Breast epithelium (tissue), 4 donors: ENCODE data around the gene ITGB2. TPM values are rescaled to one million over a fixed set of nuclear protein-coding genes. Genes with fewer than 3 reads are reported as not detected.
A peak's percentile ranks its signal among the peaks of the same experiment; 100 is the strongest.

ENCODE experiments used
- DNase-seq, 2 donors: peaks; one replicate each; pipeline ENCODE4 v3.0.0-alpha.2; 2019; ENCODE audit warnings: low spot score in 2 of 2
- H3K27ac ChIP-seq, 2 donors: fragments of 200-600 bp; sonication (generic) in 1 of 2; one replicate each; pipeline ENCODE4 v1.5.1; 2016 to 2019; ENCODE audit warnings: mild to moderate bottlenecking in 1 of 2
- H3K27me3 ChIP-seq, 2 donors: fragments of 200-600 bp; sonication (generic) in 1 of 2; one replicate each; pipeline versions ENCODE4 v1.5.1 to v1.6.0; 2017 to 2019; ENCODE audit warnings: control low read depth in 1 of 2, mild to moderate bottlenecking in 1 of 2
- H3K36me3 ChIP-seq: fragments of 200-600 bp; one replicate; pipeline ENCODE4 v1.5.1; 2019
- H3K4me1 ChIP-seq, 2 donors: fragments of 200-600 bp; sonication (generic); one replicate each; pipeline ENCODE4 v1.5.1; 2016 to 2019; ENCODE audit warnings: control low read depth in 1 of 2
- H3K4me3 ChIP-seq, 3 donors: fragments of 200-600 bp; sonication (generic); 1 replicate in 2 of 3; 2 replicates in 1 of 3; pipeline ENCODE4 v1.5.1; 2016 to 2019; ENCODE audit warnings: mild to moderate bottlenecking in 3 of 3, moderate library complexity in 2 of 3
- H3K9me3 ChIP-seq, 2 donors: fragments of 200-600 bp; sonication (generic) in 1 of 2; one replicate each; pipeline ENCODE4 v1.5.1; 2016 to 2019; ENCODE audit warnings: control low read depth in 1 of 2
- POLR2A ChIP-seq: fragments of 450-650 bp; IDR thresholded peaks from one replicate; pipeline ENCODE4 v1.6.1; 2016; ENCODE audit warnings: antibody characterized with exemption, mild to moderate bottlenecking, moderate library complexity
- POLR2AphosphoS5 ChIP-seq, 3 donors: sonication (generic); formaldehyde crosslinking; IDR thresholded peaks; one replicate each; pipeline ENCODE4 v1.6.1; 2017; ENCODE audit warnings: antibody characterized with exemption in 3 of 3
- intact Hi-C: fragments of 100-400 bp; cut with DNase I; formaldehyde crosslinking; loops from one replicate; pipeline ENCODE4 v1.15.1; 2023; ENCODE audit warnings: low total_unique reads
- total RNA-seq, 3 donors: library from RNA; depleted of rRNA; stranded (reverse); fragments of >200 nt; gene quantifications; one replicate each; pipeline ENCODE4 v1.1.0, GENCODE V29; 2016
- TF ChIP-seq, protein P1 (sequence below), 3 donors: fragments of 450-650 bp; IDR thresholded peaks; one replicate each; pipeline ENCODE4 v1.5.1; 2016 to 2017; ENCODE audit warnings: antibody characterized with exemption in 3 of 3, mild to moderate bottlenecking in 3 of 3, moderate library complexity in 3 of 3

ITGB2 gene
- total RNA-seq, 3 donors from 2014 or later: 19.7 to 242 (median 92.8) TPM

- TF ChIP-seq, protein P1, sequence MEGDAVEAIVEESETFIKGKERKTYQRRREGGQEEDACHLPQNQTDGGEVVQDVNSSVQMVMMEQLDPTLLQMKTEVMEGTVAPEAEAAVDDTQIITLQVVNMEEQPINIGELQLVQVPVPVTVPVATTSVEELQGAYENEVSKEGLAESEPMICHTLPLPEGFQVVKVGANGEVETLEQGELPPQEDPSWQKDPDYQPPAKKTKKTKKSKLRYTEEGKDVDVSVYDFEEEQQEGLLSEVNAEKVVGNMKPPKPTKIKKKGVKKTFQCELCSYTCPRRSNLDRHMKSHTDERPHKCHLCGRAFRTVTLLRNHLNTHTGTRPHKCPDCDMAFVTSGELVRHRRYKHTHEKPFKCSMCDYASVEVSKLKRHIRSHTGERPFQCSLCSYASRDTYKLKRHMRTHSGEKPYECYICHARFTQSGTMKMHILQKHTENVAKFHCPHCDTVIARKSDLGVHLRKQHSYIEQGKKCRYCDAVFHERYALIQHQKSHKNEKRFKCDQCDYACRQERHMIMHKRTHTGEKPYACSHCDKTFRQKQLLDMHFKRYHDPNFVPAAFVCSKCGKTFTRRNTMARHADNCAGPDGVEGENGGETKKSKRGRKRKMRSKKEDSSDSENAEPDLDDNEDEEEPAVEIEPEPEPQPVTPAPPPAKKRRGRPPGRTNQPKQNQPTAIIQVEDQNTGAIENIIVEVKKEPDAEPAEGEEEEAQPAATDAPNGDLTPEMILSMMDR (IDR thresholded peaks at IDR 0.05): no peak
- TF ChIP-seq POLR2A: no peak
- TF ChIP-seq POLR2AphosphoS5 (IDR thresholded peaks at IDR 0.05): no peak
- H3K36me3 ChIP-seq: no peaks in the 10 kb centered on the region
- H3K9me3 ChIP-seq: no peaks in the 10 kb centered on the region
- H3K27me3 ChIP-seq: no peaks in the 10 kb centered on the region
- no peak overlapping the region for H3K27ac ChIP-seq
- no peak overlapping the region for H3K4me3 ChIP-seq
- intact Hi-C loops: no loop called here
- H3K4me1 ChIP-seq: peaks cover 2 to 10% of the 10 kb centered on the region in 2 donors
- DNase-seq: no peak
Measured at GRCh38 chr21:44921928-44922327, 1.2 kb upstream of the ITGB2 start.

- no peaks in the 10 kb centered on the region for H3K27me3 ChIP-seq
- H3K36me3 ChIP-seq: no peaks in the 10 kb centered on the region
- H3K4me3 ChIP-seq: peak overlapping the region; percentile 40 to 52 (median 46)
- no peaks in the 10 kb centered on the region for H3K9me3 ChIP-seq
- TF ChIP-seq, protein P1 (IDR thresholded peaks at IDR 0.05): no peak
- TF ChIP-seq POLR2AphosphoS5 (IDR thresholded peaks at IDR 0.05): no peak
- no peak for TF ChIP-seq POLR2A
- H3K4me1 ChIP-seq: peaks cover 0 to 5% of the 10 kb centered on the region in 2 donors
- no peak overlapping the region for H3K27ac ChIP-seq
- no peak for DNase-seq
- intact Hi-C loops: no loop called here
Measured at GRCh38 chr21:44919913-44920693, 596 bp downstream of the ITGB2 start.

DNA sequence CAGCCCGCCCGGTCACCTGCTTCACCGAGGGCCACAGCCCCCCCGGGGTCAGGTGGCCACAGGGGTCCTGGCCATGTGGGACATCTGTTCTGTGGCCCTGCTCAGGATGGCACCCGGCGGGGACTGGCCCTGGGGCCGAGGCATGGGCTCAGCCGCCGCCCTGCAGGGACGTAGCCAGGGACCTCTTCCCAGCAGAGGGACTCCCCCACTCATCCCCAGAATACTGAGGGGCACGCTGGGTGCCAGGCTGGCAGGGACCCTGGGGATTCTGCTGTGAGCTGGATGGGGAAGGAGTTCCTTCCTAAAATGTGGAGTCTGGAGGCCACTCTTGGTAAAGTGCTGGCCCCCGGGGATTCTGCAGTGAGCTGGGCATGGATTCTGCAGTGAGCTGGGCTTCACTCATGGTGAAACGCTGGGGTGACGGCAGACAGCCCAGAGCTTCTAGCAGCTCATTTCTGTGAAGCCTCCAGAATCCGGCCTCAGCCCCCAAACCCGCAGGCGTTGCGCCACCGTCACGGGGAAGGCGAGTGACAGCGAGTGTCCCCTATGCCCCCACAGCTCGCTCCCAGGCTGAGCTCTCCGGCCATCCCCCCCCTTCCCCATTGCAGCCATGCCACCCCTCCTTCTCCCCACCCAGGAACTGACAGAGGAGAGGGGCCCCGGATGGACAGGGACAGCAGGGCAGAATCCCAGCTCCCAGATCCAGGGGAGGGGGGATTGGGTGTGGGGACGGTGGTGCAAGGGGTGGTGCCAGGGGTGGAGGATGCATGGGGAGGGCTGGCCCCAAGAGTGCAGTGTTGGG is 1.4 kb downstream of the ITGB2 start:
- Histone ChIP-seq H3K27ac (no peak overlapping the region), H3K4me3 (peak overlapping the region; percentile 40 to 52 (median 46)), H3K27me3 (no peaks in the 10 kb centered on the region), H3K4me1 (peaks cover 0 to 5% of the 10 kb centered on the region in 2 donors), H3K36me3 (no peaks in the 10 kb centered on the region), H3K9me3 (no peaks in the 10 kb centered on the region)
- intact Hi-C loops: no loop called here
- TF ChIP-seq POLR2AphosphoS5 (IDR thresholded peaks at IDR 0.05) (no peak), POLR2A (no peak)
- TF ChIP-seq, protein P1 (IDR thresholded peaks at IDR 0.05): no peak
- DNase-seq: no peak

- no peaks in the 10 kb centered on the region for H3K27me3 ChIP-seq
- peak overlapping the region in 1 of 3 donors; percentile 15 for H3K4me3 ChIP-seq
- intact Hi-C loops: no loop called here
- H3K4me1 ChIP-seq: peaks cover 0 to 5% of the 10 kb centered on the region in 2 donors
- H3K36me3 ChIP-seq: no peaks in the 10 kb centered on the region
- H3K9me3 ChIP-seq: no peaks in the 10 kb centered on the region
- no peak overlapping the region for H3K27ac ChIP-seq
- TF ChIP-seq, protein P1 (IDR thresholded peaks at IDR 0.05): no peak
- TF ChIP-seq POLR2AphosphoS5 (IDR thresholded peaks at IDR 0.05) (no peak), POLR2A (no peak)
- no peak for DNase-seq
Measured at GRCh38 chr21:44918581-44919033, 2.1 kb downstream of the ITGB2 start.

GRCh38 chr21:44918107-44918470 is 2.6 kb downstream of the ITGB2 start:
- H3K4me1 ChIP-seq: peaks cover 0 to 5% of the 10 kb centered on the region in 2 donors
- H3K27ac ChIP-seq: peak overlapping the region; percentile 43 to 60
- TF ChIP-seq, protein P1 (IDR thresholded peaks at IDR 0.05): no peak
- TF ChIP-seq POLR2A (no peak), POLR2AphosphoS5 (IDR thresholded peaks at IDR 0.05) (no peak)
- no peak overlapping the region for H3K4me3 ChIP-seq
- no peak for DNase-seq
- intact Hi-C loops: no loop called here
- no peaks in the 10 kb centered on the region for H3K9me3 ChIP-seq
- no peaks in the 10 kb centered on the region for H3K36me3 ChIP-seq
- H3K27me3 ChIP-seq: no peaks in the 10 kb centered on the region
